ENCODE measurements around the gene ARID1B.

- no peak for TF ChIP-seq POLR2A (IDR thresholded peaks at IDR 0.05)
- TF ChIP-seq CTCF (IDR thresholded peaks at IDR 0.05): no peak
- no peak for TF ChIP-seq POLR2AphosphoS5 (IDR thresholded peaks at IDR 0.05)
These were observed 354.1 kb downstream of the ARID1B start for GRCh38 chr6:157131250-157131649.

Measured in transverse colon (tissue), 4 donors.